DOHH2 (cell line): ENCODE data around the gene HYI.

Experiments
- H3F3A ChIP-seq: fragments of 200-600 bp; sonication (generic), shearing (Covaris generic); 2 replicates; pipeline ENCODE4 v1.6.0; 2016; ENCODE audit warnings: antibody characterized with exemption, mild to moderate bottlenecking; ENCODE audit not compliant: control insufficient read depth, insufficient read depth
- H3K27ac ChIP-seq: fragments of 200-600 bp; sonication (generic); 2 replicates; pipeline ENCODE4 v1.5.1; 2014; ENCODE audit warnings: low read depth, mild to moderate bottlenecking, low read length, moderate library complexity
- H3K27me3 ChIP-seq: fragments of 200-600 bp; sonication (generic); 2 replicates; pipeline ENCODE4 v1.6.1; 2014; ENCODE audit warnings: mild to moderate bottlenecking, low read length, mixed read lengths; ENCODE audit not compliant: control insufficient read depth
- H3K36me3 ChIP-seq: fragments of 200-600 bp; sonication (generic); 2 replicates; pipeline ENCODE4 v1.6.1; 2014; ENCODE audit warnings: mild to moderate bottlenecking, low read length, moderate library complexity, mixed read lengths; ENCODE audit not compliant: control insufficient read depth
- H3K4me1 ChIP-seq: fragments of 200-600 bp; sonication (generic); 2 replicates; pipeline ENCODE4 v1.6.1; 2014; ENCODE audit warnings: mild to moderate bottlenecking, low read length, mixed read lengths; ENCODE audit not compliant: control insufficient read depth
- H3K4me2 ChIP-seq: fragments of 200-600 bp; sonication (generic); 2 replicates; pipeline ENCODE4 v1.6.0; 2014; ENCODE audit warnings: mild to moderate bottlenecking, low read length, moderate library complexity
- H3K4me3 ChIP-seq: fragments of 200-600 bp; sonication (generic); 2 replicates; pipeline ENCODE4 v1.5.1; 2014; ENCODE audit warnings: mild to moderate bottlenecking, low read length, mixed read lengths
- H3K79me2 ChIP-seq: fragments of 200-600 bp; sonication (generic); 2 replicates; pipeline ENCODE4 v1.6.1; 2014; ENCODE audit warnings: mild to moderate bottlenecking, low read length, mixed read lengths; ENCODE audit not compliant: control insufficient read depth
- H3K9me2 ChIP-seq: fragments of 200-600 bp; sonication (generic); replicated peaks from 2 replicates; pipeline ENCODE4 v1.6.1; 2014; ENCODE audit warnings: mild to moderate bottlenecking, low read length, mixed read lengths; ENCODE audit not compliant: control insufficient read depth
- H3K9me3 ChIP-seq: fragments of 200-600 bp; sonication (generic); 2 replicates; pipeline ENCODE4 v1.6.1; 2014; ENCODE audit warnings: antibody characterized with exemption, low read length, mixed read lengths; ENCODE audit not compliant: control insufficient read depth, insufficient read depth
- H4K20me1 ChIP-seq: fragments of 200-600 bp; sonication (generic); 2 replicates; pipeline ENCODE4 v1.6.0; 2014; ENCODE audit warnings: low read depth, mild to moderate bottlenecking, antibody characterized with exemption, low read length, moderate library complexity; ENCODE audit not compliant: control insufficient read depth, insufficient read depth
- CTCF ChIP-seq: fragments of 200-600 bp; sonication (generic); IDR thresholded peaks from one replicate; pipeline ENCODE4 v1.5.1; 2014; ENCODE audit warnings: antibody characterized with exemption, mild to moderate bottlenecking, low read depth, low read length; ENCODE audit not compliant: poor library complexity, severe bottlenecking
- EZH2phosphoT487 ChIP-seq: fragments of 200-600 bp; sonication (generic); IDR thresholded peaks from 2 replicates; pipeline ENCODE4 v1.6.1; 2017; ENCODE audit warnings: borderline replicate concordance, mild to moderate bottlenecking, antibody characterized with exemption, low read length, moderate library complexity, mixed read lengths

The HYI gene

DNA sequence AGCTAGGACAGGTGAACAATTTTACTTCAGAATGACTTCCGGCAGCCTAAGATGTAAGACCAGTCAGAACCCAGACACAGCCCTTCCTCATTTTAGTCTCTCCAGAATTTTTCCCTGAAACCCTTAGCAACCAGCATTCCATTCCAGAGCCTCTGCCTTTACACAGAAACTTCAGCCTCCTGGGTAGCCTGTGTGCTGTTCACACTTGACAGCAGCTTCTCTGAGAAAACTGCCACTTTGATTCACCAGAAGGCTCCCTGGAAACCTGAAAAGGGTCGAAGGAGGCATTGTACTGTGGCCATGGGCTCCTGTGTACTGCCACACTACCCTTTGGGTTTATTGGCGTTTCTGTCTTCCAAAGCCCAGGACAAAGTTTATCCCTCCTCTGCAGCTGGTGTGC is 17.4 kb downstream of the HYI start:
- no peak overlapping the region for H3K4me2 ChIP-seq
- no peak for TF ChIP-seq CTCF
- TF ChIP-seq EZH2phosphoT487: no peak
- H3F3A ChIP-seq: no peaks in the 10 kb centered on the region
- no peak overlapping the region for H3K27ac ChIP-seq
- H3K79me2 ChIP-seq: no peaks in the 10 kb centered on the region
- no peaks in the 10 kb centered on the region for H3K9me3 ChIP-seq
- peaks cover 35% of the 10 kb centered on the region for H3K36me3 ChIP-seq
- no peaks in the 10 kb centered on the region for H3K27me3 ChIP-seq
- H3K9me2 ChIP-seq: no peaks in the 10 kb centered on the region
- H3K4me3 ChIP-seq: no peak overlapping the region
- H4K20me1 ChIP-seq: no peaks in the 10 kb centered on the region
- H3K4me1 ChIP-seq: no peaks in the 10 kb centered on the region

DNA sequence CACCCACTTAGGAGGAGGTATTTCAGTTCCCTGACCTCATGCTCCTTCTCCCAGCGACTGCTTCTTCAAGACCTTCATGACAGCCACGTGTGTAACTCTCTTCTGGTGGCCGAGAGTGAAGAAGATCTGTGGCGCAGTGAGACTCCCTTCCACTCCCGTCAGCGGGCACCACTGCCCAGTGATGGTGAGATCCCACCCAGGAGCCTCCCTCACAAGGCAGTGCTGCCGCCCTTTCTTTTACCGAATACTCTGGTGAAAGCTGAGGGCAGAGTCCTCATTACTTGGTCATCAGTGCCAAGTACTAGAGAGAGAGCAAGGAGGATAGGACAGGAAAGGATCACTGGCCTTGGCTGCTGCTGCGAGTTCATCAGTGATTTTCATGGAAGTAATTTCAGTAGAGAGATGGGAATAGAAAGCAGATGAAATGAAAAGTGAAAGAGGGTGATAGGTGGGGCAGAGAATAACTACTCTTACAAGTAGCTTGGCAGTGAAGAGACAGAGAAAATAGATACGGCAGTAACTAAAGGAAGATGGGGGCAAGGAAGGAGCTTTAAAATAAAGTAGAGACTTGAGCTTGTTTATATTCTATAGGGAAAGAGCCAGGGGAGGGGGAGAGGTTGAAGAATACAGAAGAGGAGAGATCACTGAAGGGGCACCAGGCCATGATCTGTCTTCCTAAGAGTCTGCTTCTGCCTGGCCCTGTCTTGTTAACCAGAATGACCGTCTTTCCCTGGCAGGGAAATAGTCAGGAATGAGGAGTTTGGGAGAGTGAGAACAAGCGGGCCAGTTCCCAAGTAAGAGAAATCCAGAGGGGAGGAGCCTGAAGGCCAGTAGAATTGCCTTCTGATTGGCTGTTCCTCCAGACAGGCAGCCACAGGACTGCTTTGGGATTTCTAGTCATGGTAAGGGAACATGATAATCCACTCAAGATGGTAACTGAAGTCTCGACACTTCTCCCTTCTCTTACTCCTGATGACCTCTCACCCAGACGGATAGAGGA is 18.3 kb downstream of the HYI start:
- Histone ChIP-seq H3F3A (no peaks in the 10 kb centered on the region), H3K9me3 (no peaks in the 10 kb centered on the region), H3K27me3 (no peaks in the 10 kb centered on the region), H3K9me2 (no peaks in the 10 kb centered on the region), H3K36me3 (peaks cover 44% of the 10 kb centered on the region), H3K27ac (no peak overlapping the region), H3K79me2 (no peaks in the 10 kb centered on the region), H3K4me2 (no peak overlapping the region), H3K4me1 (no peaks in the 10 kb centered on the region), H4K20me1 (no peaks in the 10 kb centered on the region), H3K4me3 (no peak overlapping the region)
- no peak for TF ChIP-seq EZH2phosphoT487
- no peak for TF ChIP-seq CTCF

DNA sequence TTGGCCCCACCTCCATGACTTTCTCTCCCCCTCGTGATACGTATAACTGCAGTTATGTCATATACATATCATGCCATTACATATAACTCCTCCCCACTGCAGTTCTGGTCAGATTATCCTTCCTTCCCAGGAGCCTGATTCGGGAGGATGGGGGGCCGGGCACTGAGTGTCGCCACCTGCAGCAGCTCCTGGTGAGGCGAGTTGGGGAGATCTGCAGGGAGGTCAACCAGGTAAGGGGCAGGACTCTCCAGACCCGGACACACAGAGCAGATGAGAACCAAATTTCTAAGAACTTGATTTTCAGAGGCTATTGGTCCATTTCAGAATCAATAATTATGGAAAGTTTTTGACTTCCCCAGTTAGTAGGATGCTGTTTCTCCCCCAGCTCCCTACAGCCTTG is 19.5 kb downstream of the HYI start:
- H3F3A ChIP-seq: no peaks in the 10 kb centered on the region

More for the DNA sequence above, 19.5 kb downstream of the HYI start:
- Histone ChIP-seq H3K36me3 (peaks cover 55% of the 10 kb centered on the region), H3K9me3 (no peaks in the 10 kb centered on the region), H3K4me2 (no peak overlapping the region), H3K79me2 (no peaks in the 10 kb centered on the region), H3K9me2 (no peaks in the 10 kb centered on the region), H3K4me1 (no peaks in the 10 kb centered on the region), H3K4me3 (no peak overlapping the region), H3K27ac (no peak overlapping the region), H4K20me1 (no peaks in the 10 kb centered on the region), H3K27me3 (no peaks in the 10 kb centered on the region)
- no peak for TF ChIP-seq CTCF
- TF ChIP-seq EZH2phosphoT487: no peak
